ENCODE data around the gene OR2W3. TPM values are rescaled to one million over a fixed set of nuclear protein-coding genes. Genes with fewer than 3 reads are reported as not detected.

Gene OR2W3
- polyA plus RNA-seq (ENCODE audit: insufficient read length) = 0.49 TPM

DNA sequence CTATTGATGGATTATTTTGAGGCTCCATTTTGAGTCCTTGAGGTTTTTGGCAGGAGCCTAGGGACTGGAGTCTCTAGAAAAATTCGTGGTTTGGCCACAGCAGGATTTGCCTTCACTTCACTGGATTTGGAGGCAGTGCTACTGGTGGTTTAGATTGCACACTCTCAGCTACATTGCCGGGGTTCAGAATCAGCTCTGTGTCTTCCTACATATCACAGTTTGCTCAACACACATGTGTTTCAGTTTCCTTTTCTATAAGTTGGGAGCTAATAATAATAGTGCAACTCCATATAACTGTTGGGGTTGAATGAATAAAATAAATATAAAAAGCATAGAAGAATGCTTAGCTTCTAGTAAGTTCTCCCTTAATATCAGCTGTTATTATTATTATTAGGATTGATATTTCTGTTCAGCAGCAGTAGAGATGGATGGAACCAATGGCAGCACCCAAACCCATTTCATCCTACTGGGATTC lies at the start of gene OR2W3:
Gene OR2W3, plus strand, starts transcription at position 425 of the 475 bp plus-strand sequence. Its CDS starts 0 bp downstream, at position 425.
- DNase-seq (ENCODE audit: low read depth) = no peak

GRCh38 chr1:247845693-247846017 lies 49.7 kb upstream of the OR2W3 start:
- no peak for DNase-seq (ENCODE audit: low read depth)

DNA sequence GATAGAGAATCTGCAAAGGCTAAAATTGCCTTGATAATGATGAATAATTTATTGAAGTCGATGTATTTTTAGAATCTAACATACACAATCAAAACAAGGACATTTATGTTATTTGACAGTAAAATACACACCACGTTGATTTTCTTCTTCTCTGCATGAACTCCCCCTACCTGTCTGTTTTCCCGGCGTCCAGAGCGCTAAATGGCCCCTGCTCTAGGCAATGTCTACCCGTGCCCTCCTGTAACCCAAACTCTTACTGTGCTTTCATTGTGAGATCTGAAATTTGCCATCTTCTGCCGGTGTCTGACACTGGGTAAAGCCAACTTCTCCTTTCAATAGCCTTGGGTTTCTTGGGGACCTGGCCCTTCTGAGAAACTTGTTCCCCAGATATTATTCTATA lies 47.0 kb upstream of the OR2W3 start:
- no peak for DNase-seq (ENCODE audit: low read depth)

GRCh38 chr1:247849616-247850015 lies 45.8 kb upstream of the OR2W3 start:
- no peak for DNase-seq (ENCODE audit: low read depth)

GRCh38 chr1:247854899-247855545 lies 40.4 kb upstream of the OR2W3 start:
- no peak for DNase-seq (ENCODE audit: low read depth)

GRCh38 chr1:247855911-247856310 lies 39.5 kb upstream of the OR2W3 start:
- DNase-seq (ENCODE audit: low read depth) = no peak

DNA sequence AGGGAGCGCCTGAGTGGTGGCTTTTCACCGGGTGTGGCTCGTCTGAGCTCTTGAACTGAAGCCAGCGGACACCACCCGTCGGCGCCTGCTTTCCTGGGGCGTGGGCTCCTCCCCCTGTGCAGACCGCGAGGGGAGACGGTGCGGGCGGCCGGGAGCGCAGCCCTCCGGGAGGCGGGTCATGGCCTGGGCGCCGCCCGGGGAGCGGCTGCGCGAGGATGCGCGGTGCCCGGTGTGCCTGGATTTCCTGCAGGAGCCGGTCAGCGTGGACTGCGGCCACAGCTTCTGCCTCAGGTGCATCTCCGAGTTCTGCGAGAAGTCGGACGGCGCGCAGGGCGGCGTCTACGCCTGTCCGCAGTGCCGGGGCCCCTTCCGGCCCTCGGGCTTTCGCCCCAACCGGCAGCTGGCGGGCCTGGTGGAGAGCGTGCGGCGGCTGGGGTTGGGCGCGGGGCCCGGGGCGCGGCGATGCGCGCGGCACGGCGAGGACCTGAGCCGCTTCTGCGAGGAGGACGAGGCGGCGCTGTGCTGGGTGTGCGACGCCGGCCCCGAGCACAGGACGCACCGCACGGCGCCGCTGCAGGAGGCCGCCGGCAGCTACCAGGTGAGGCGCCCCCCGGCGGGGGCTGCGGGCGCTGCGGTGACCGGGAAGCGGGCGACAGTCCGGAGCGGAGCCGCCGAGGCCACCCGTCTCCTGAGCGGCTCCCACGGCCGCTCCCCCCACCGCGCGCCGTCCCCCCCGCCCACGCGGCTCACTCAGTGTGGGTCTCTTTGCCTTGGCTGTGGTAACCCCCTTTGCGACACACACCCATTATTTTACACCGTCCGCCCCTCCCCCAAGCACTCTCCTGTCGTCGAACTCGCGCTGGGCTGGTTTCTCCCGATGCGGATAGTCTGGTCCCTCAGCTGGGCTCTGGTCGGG lies 38.1 kb upstream of the OR2W3 start, which contains the start of gene TRIM58:
Gene TRIM58, plus strand, starts transcription at position 119 of the 916 bp plus-strand sequence. Its CDS starts 60 bp downstream, at position 179.
- no peak for DNase-seq (ENCODE audit: low read depth)

DNA sequence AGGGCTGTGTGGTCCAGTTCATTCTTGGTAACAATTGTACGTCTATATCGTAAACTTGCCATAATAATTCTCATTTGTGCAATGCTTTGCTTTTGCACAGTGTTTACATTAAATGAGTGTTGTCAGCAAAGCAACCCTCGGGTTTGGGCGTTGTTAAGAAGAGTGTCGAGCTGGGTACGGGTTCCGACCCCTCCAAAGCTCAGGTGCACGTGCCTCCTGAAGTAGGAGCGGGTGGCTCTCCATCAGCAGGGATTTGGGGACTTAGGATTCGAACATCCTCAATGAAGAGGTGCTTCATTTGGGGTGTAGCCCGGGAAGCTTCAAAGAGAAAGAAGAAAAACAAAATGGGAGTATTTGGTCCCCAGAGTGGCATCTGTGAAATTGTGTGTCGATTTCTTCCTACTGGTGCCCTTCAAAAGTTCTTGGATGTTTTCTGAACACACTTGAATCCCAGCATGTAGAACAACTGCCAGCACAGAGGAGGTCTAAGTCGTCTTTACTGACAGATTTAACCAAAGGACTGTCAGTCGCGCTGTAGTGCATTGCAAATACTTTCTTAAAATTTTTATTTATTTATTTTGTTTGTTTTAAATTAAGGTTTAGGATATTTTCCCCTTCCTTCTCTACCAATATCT lies 37.3 kb upstream of the OR2W3 start:
- DNase-seq (ENCODE audit: low read depth) = no peak

DNA sequence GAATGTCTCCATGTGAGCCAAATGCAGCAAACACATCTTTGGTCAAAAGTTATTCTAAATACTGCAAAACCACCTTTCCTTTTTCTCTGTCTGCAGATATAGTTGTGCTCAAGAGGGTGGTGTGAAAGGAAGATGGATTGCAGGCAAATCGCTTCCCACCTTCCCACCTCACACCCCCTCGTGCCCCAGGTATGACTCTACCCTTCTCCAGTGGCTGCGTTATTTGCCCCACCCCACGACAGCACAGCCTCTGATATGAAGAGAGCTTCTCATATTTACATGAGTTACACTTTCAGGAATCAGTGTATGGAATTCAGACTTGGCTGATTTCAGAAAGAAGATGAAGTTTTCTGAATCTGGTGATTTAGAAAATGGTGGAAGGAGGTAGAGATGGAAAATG lies 32.6 kb upstream of the OR2W3 start:
- DNase-seq (ENCODE audit: low read depth) = no peak

DNA sequence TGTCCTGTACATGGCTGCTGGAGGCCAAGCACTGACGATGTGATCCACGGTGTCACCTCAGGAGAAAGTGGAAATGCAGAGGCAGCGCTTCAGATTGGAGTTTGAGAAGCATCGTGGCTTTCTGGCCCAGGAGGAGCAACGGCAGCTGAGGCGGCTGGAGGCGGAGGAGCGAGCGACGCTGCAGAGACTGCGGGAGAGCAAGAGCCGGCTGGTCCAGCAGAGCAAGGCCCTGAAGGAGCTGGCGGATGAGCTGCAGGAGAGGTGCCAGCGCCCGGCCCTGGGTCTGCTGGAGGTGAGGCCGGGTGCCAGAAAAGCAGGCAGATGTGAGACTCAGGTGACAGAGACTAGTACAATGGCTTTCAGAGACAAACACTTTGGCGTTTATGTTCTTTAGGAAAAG lies 30.7 kb upstream of the OR2W3 start:
- no peak for DNase-seq (ENCODE audit: low read depth)

DNA sequence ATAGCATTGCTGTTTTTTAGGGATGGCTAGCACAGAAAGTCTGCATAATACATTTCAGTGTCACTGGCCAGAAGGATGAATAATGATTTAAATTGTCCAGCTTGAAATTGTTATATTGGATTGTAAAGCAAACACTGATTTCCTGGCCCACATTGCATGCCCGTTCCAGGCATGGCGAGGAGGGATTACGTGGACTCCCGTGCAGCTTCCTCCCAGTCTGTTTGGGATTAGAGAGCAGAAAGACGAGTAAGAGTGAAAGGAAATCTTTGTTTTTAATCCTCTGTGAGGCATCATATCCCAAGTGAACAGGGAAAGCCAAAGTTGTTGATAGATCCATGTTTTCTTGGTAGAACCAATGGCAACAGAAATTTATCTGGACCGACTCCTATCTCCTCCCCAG lies 30.0 kb upstream of the OR2W3 start:
- no peak for DNase-seq (ENCODE audit: low read depth)

DNA sequence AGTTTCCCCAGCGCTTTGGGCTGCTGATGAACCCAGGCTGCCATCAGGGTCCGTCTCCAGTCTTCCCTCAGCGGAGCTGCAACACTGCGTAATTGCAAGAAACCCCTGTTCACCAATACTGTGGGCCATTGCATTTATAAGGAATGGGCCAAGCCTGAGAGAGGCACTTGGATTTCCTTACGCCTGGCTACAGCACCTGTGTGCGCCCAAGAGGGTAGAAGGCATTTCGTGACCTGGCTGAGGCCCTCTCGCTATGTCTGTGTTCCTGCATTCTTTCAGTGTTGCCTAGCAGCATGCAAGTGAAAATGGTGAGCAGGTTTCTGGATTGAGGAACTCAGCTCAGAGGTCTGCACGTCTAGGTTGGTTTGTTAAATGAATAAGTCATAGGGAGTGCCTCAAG lies 12.0 kb upstream of the OR2W3 start:
- DNase-seq (ENCODE audit: low read depth) = no peak

GRCh38 chr1:247884797-247885413 lies 10.5 kb upstream of the OR2W3 start:
- no peak for DNase-seq (ENCODE audit: low read depth)

DNA sequence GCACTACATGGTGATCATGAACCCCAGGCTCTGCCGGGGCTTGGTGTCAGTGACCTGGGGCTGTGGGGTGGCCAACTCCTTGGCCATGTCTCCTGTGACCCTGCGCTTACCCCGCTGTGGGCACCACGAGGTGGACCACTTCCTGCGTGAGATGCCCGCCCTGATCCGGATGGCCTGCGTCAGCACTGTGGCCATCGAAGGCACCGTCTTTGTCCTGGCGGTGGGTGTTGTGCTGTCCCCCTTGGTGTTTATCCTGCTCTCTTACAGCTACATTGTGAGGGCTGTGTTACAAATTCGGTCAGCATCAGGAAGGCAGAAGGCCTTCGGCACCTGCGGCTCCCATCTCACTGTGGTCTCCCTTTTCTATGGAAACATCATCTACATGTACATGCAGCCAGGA lies 589 bp downstream of the OR2W3 start:
- DNase-seq (ENCODE audit: low read depth) = no peak

GRCh38 chr1:247904122-247904521 lies 8.7 kb downstream of the OR2W3 start:
- DNase-seq (ENCODE audit: low read depth) = no peak

GRCh38 chr1:247905181-247905580 lies 9.8 kb downstream of the OR2W3 start:
- DNase-seq (ENCODE audit: low read depth) = no peak

DNA sequence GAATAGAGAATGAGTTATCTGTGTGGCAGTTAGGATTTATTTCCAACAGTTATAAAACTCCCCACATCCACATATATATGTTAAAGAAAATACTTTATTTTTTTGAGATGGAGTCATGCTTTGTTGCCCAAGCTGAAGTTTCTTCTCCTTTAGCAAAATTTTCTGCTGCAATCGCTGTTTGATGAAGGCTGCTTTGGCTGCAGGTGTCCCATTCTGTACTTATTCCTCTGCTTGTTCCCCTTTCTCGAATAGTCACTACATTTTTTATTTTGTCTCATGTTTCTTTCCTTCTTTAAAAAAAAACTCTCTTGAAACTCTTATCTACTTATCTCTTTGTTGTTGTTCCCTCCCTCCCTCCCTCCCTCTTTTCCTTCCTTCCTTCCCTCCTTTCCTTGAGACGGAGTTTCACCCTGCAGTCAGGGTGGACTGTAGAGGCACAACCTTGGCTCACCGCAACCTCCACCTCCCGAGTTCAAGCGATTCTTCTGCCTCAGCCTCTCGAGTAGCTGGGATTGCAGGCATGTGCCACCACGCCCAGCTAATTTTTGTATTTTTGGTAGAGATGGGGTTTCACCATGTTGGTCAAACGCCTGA lies 10.6 kb downstream of the OR2W3 start:
- DNase-seq (ENCODE audit: low read depth) = no peak

DNA sequence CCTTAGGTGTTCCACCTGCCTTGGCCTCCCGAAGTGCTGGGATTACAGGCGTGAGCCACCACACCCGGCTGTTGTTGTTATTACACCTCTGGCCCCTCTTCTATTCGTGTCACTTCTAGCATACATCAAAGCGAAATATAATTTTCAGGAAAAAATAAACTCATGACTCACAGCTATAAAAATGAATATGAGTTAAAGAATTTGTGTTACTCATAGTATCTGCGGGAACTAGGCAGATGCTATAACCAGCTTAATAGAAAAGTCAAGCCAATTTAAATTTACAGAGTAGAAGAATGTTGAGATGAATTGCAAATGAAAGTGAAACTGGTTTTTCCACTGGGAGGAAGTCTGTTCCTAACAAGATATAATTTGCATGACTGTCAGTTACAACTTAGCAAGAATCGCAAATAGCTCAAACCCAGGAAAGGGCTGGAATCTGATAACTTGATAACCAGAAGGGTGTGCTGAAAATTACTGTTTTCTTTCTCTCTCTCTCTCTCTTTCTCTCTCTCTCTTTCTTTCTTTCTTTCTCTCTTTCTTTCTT lies 11.2 kb downstream of the OR2W3 start:
- no peak for DNase-seq (ENCODE audit: low read depth)

- no peak for DNase-seq (ENCODE audit: low read depth)
Observed at GRCh38 chr1:247908766-247909165, 13.4 kb downstream of the OR2W3 start.

GRCh38 chr1:247913786-247914185 lies 18.4 kb downstream of the OR2W3 start:
- no peak for DNase-seq (ENCODE audit: low read depth)

DNA sequence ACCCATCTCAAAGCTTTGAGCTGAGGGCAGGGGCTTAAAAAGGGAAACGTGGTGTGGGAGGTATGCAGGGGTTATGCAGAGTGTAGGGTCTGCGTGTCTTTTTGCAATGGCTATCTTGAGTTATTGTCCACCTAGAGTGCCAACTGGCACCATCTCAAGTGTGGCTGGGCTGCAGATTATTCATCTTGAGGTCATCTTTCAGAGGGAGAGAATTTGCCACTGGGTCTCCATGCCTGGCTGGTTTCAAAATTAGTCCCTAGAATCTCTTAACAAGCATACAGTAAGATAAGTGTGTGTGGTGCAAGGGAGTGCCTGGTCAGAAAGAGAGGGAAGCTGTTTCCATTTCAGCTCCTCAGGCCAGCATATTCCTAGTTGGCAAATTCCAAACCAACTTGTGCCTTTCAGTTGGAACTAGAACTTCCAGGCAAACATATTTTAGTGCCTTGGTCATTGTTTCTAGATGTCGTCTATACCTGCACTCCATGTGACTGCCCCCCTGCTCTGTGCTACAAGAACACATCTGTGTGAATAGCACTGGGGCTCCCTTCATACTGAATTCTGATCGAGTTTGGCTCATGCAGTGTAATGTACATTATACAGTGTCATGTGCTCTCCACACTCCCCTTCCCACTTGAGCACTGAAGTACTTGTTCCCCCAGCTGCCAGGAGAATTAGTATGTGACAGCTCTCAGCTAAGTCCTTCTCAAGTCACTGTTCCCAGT lies 19.7 kb downstream of the OR2W3 start:
- DNase-seq (ENCODE audit: low read depth) = no peak
